Activated B cell treated with CpG ODN at 0.5 μM for 24 hours (primary cell): Measurements from ENCODE around the gene ASXL1. TPM values are rescaled to one million over a fixed set of nuclear protein-coding genes. Genes with fewer than 3 reads are reported as not detected.
A peak's percentile ranks its signal among the peaks of the same experiment; 100 is the strongest.

Source experiments
- ATAC-seq: fragments of 200-7000 bp; cut with Tn5 transposase; one replicate; pipeline ENCODE4 v1.10.0; 2021; ENCODE audit warnings: low read depth, mild to moderate bottlenecking, moderate library complexity
- CTCF ChIA-PET: fragments of 350-600 bp; sonication (Branson Sonifier 250); formaldehyde crosslinking; loops from one replicate; lab custom pipeline; 2021; ENCODE audit warnings: antibody characterized with exemption; lab: Charles Lee
- POLR2A ChIA-PET: fragments of 350-600 bp; sonication (Branson Sonifier 250); formaldehyde crosslinking; loops from one replicate; lab custom pipeline; 2021; ENCODE audit warnings: antibody characterized with exemption; lab: Charles Lee
- DNase-seq: peaks from one replicate; pipeline ENCODE4 v3.0.0; 2022
- H3K27ac Mint-ChIP-seq: one replicate; pipeline ENCODE4 v1.8.0; 2020; ENCODE audit warnings: mixed read lengths
- H3K27me3 Mint-ChIP-seq: one replicate; pipeline ENCODE4 v1.8.0; 2021; ENCODE audit warnings: mixed read lengths
- H3K36me3 Mint-ChIP-seq: one replicate; pipeline ENCODE4 v1.8.0; 2021; ENCODE audit warnings: low read depth, mixed read lengths
- H3K4me1 Mint-ChIP-seq: one replicate; pipeline ENCODE4 v1.8.0; 2021; ENCODE audit warnings: mixed read lengths
- H3K4me3 Mint-ChIP-seq: one replicate; pipeline ENCODE4 v1.8.0; 2020; ENCODE audit warnings: mild to moderate bottlenecking, mixed read lengths
- H3K9me3 Mint-ChIP-seq: one replicate; pipeline ENCODE4 v1.8.0; 2020; ENCODE audit warnings: mixed read lengths
- CTCF ChIP-seq: fragments of 200-600 bp; IDR thresholded peaks from one replicate; pipeline ENCODE4 v1.8.0; 2022; ENCODE audit warnings: antibody characterized with exemption, mild to moderate bottlenecking
- intact Hi-C: fragments of 100-400 bp; cut with micrococcal nuclease; formaldehyde crosslinking; loops from one replicate; pipeline ENCODE4 v1.15.1; 2024
- total RNA-seq: library from RNA; stranded (reverse); gene quantifications from 2 replicates; pipeline ENCODE4 v1.2.3, GENCODE V29; 2022

The ASXL1 gene
- total RNA-seq, 1 donor from 2014 or later: 169 TPM

DNA sequence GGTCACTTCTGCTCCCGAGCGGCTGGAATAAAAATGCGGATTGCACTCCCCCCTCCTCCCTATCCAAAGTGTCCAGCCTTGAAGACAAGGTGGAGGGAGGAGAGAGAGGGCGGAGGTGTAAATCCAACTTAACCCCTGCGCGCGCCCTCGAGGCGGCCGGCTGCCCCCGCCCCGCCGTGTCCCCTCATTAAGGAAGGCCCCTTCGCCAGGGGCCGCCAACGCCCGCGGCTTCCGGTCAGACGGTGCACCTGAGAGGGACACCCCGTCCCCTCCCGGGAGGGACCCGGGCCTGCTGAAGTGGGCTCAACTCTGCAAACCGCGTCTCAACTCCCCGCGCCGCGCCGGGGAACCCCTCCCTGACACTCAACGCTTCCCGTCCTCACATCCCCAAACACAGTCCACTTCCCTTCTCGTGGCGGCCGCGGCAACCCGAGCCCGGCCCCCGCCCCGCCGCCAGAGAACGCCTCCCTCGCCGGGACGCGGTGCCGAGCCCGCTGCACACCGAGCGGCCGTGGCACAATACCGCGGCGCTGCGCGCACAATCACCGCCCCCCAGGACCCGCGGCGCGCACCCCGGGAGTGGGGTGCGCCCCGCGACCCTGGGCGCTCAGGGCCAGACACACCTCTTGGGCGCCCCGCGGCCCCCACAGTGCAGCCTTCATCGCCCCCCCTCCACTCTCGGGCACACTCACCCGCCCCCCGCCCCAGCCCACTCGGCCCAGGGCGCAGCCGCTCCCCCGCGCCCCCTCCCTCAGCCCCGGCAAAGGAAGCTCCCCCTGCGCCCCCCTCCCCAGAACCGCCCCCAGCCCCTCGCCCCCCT lies 124.5 kb downstream of the ASXL1 start:
- DNase-seq (peak; percentile 46), ATAC-seq (peak; percentile 22)
- no peaks in the 10 kb centered on the region for H3K27me3 Mint-ChIP-seq
- peaks cover 3% of the 10 kb centered on the region for H3K36me3 Mint-ChIP-seq
- ChIA-PET POLR2A (no interaction called here), CTCF (no interaction called here)
- intact Hi-C loops: loop anchor here (5.0 kb wide), 1 partner anchor 125 kb away; the partner anchor contains the start of gene ASXL1
- no peaks in the 10 kb centered on the region for H3K9me3 Mint-ChIP-seq
- TF ChIP-seq CTCF: no peak
- H3K4me3 Mint-ChIP-seq: peak overlapping the region; percentile 73
- H3K4me1 Mint-ChIP-seq: peaks cover 14% of the 10 kb centered on the region
- H3K27ac Mint-ChIP-seq: no peak overlapping the region

- ChIA-PET POLR2A (interaction anchor here (0.7 kb wide), 1 partner anchor 141 kb away, joined by 3 read pairs; no protein-coding TSS in a partner anchor), CTCF (no interaction called here)
- intact Hi-C loops: loop anchor here (2.0 to 5.0 kb wide), 4 partner anchors 13 to 147 kb away; partner anchors contain the start of gene ASXL1
- peaks cover 3% of the 10 kb centered on the region for H3K36me3 Mint-ChIP-seq
- peak overlapping the region; percentile 78 for H3K4me3 Mint-ChIP-seq
- no peaks in the 10 kb centered on the region for H3K27me3 Mint-ChIP-seq
- H3K27ac Mint-ChIP-seq: no peak overlapping the region
- H3K9me3 Mint-ChIP-seq: no peaks in the 10 kb centered on the region
- peak; percentile 49 for ATAC-seq
- TF ChIP-seq CTCF: no peak
- H3K4me1 Mint-ChIP-seq: peaks cover 14% of the 10 kb centered on the region
- peak; percentile 42 for DNase-seq
Measured at GRCh38 chr20:32483351-32484224, 125.5 kb downstream of the ASXL1 start.

DNA sequence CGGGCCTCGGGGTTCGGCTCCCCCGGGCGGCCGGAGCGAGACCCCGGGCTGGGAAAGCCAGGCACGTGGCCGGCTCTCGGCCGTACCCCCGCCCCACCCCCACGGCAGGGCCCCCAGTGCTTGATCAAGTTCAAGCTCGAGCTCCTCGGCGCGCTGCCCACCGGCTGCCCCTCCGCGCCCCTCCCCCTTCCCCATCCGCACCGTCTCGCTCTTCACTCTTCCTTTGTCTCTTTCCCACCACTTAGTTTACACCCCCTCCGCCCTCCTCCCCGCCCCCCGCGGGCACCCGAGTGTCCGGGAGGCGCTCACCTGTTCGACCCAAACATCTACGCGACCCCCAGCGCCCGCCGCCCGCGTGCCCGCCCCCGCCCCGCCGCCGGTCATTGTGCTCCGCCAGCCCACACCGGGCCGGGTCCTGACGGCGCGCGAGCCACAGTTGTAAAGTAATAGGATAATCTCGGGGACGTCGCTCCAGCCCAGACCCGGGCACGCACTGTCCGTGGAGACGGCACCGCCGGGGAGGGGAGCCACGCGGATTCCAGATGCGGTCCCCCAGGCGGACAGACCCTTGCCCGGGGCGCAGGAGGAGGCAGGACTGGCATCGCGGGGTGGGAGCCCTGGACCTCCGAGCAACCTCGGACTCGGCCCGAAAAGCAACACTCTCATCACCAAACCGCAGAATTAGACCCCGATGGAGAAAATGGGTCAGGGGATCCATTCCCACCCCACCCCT lies 126.3 kb downstream of the ASXL1 start:
- Mint-ChIP-seq H3K27me3 (no peaks in the 10 kb centered on the region), H3K36me3 (peaks cover 3% of the 10 kb centered on the region), H3K4me3 (peak overlapping the region; percentile 86), H3K27ac (no peak overlapping the region), H3K4me1 (peaks cover 14% of the 10 kb centered on the region), H3K9me3 (no peaks in the 10 kb centered on the region)
- TF ChIP-seq CTCF: no peak
- intact Hi-C loops: loop anchor here (2.0 to 5.0 kb wide), 4 partner anchors 14 to 148 kb away; partner anchors contain the start of gene ASXL1
- POLR2A ChIA-PET: interaction anchor here (0.7 to 1.8 kb wide), 2 partner anchors 126 to 140 kb away, joined by 3 to 6 read pairs; partner anchors contain the start of gene ASXL1
- CTCF ChIA-PET: interaction anchor here (0.9 to 1.0 kb wide), 3 partner anchors 10 to 38 kb away, joined by 3 read pairs; no protein-coding TSS in a partner anchor
- DNase-seq (peak; percentile 34), ATAC-seq (peak; percentile 4)

GRCh38 chr20:32484958-32485769 lies 127.0 kb downstream of the ASXL1 start:
- TF ChIP-seq CTCF: peak; percentile 82
- Mint-ChIP-seq H3K4me1 (peaks cover 14% of the 10 kb centered on the region), H3K36me3 (peaks cover 3% of the 10 kb centered on the region), H3K4me3 (peak overlapping the region; percentile 86), H3K9me3 (no peaks in the 10 kb centered on the region), H3K27me3 (no peaks in the 10 kb centered on the region), H3K27ac (peak overlapping the region; percentile 69)
- DNase-seq: no peak
- peak; percentile 80 for ATAC-seq
- intact Hi-C loops: loop anchor here (2.0 to 5.0 kb wide), 5 partner anchors 14 to 148 kb away; partner anchors contain the start of gene ASXL1
- ChIA-PET POLR2A (interaction anchor here (0.6 to 1.8 kb wide), 3 partner anchors 35 to 127 kb away, joined by 3 to 6 read pairs (median 5); partner anchors contain the start of gene ASXL1), CTCF (interaction anchor here (0.9 to 1.0 kb wide), 3 partner anchors 11 to 37 kb away, joined by 3 read pairs; no protein-coding TSS in a partner anchor)
